H9 (cell line): ENCODE measurements around the gene SIPA1L3. TPM values are rescaled to one million over a fixed set of nuclear protein-coding genes. Genes with fewer than 3 reads are reported as not detected.
A peak's percentile ranks its signal among the peaks of the same experiment; 100 is the strongest.

Source experiments
- DNase-seq: peaks from one replicate; pipeline ENCODE4 v3.0.0-alpha.2; 2017
- H2AFZ ChIP-seq: one replicate; pipeline ENCODE4 v1.6.1; 2013; ENCODE audit warnings: mild to moderate bottlenecking, low read length, control low read depth, moderate library complexity
- H2AK5ac ChIP-seq: 2 replicates; pipeline ENCODE4 v1.6.1; 2013; ENCODE audit warnings: low read length, control low read depth, mixed read lengths; ENCODE audit not compliant: insufficient read length
- H2BK120ac ChIP-seq: one replicate; pipeline ENCODE4 v1.6.1; 2013; ENCODE audit warnings: low read depth, mild to moderate bottlenecking, low read length, control low read depth, inconsistent platforms; ENCODE audit not compliant: poor library complexity, severe bottlenecking
- H2BK12ac ChIP-seq: 2 replicates; pipeline ENCODE4 v1.6.1; 2013; ENCODE audit warnings: low read length, control low read depth, mixed read lengths, low read depth; ENCODE audit not compliant: insufficient read length
- H2BK15ac ChIP-seq: 2 replicates; pipeline ENCODE4 v1.6.1; 2013; ENCODE audit warnings: low read depth, low read length, control low read depth
- H2BK20ac ChIP-seq: one replicate; pipeline ENCODE4 v1.6.1; 2013; ENCODE audit warnings: low read depth, mild to moderate bottlenecking, low read length, control low read depth, inconsistent platforms; ENCODE audit not compliant: poor library complexity, severe bottlenecking
- H2BK5ac ChIP-seq: 2 replicates; pipeline ENCODE4 v1.6.1; 2013; ENCODE audit warnings: low read length, control low read depth, mixed read lengths; ENCODE audit not compliant: insufficient read length
- H3K14ac ChIP-seq: 2 replicates; pipeline ENCODE4 v1.6.1; 2013; ENCODE audit warnings: low read length, control low read depth; ENCODE audit not compliant: insufficient read depth
- H3K18ac ChIP-seq: 2 replicates; pipeline ENCODE4 v1.6.1; 2013; ENCODE audit warnings: low read depth, mild to moderate bottlenecking, mixed read lengths, low read length, control low read depth; ENCODE audit not compliant: insufficient read length
- H3K23ac ChIP-seq: 2 replicates; pipeline ENCODE4 v1.6.1; 2013; ENCODE audit warnings: low read length, control low read depth, mixed read lengths, low read depth; ENCODE audit not compliant: insufficient read length
- H3K23me2 ChIP-seq: 2 replicates; pipeline ENCODE4 v1.6.1; 2013; ENCODE audit warnings: low read depth, mild to moderate bottlenecking, mixed read lengths, low read length, control low read depth; ENCODE audit not compliant: insufficient read length, poor library complexity, severe bottlenecking
- H3K27ac ChIP-seq: 2 replicates; pipeline ENCODE4 v1.5.1; 2013; ENCODE audit warnings: low read length, control low read depth, mixed read lengths, low read depth; ENCODE audit not compliant: insufficient read length
- H3K27me3 ChIP-seq: 2 replicates; pipeline ENCODE4 v1.6.1; 2013; ENCODE audit warnings: low read length, control low read depth, inconsistent platforms; ENCODE audit not compliant: insufficient read depth
- H3K4ac ChIP-seq: 2 replicates; pipeline ENCODE4 v1.6.1; 2013; ENCODE audit warnings: low read depth, mild to moderate bottlenecking, control low read depth, inconsistent platforms, low read length, moderate library complexity
- H3K4me1 ChIP-seq: 2 replicates; pipeline ENCODE4 v1.6.1; 2013; ENCODE audit warnings: low read length, control low read depth, inconsistent platforms; ENCODE audit not compliant: insufficient read depth
- H3K4me2 ChIP-seq: 2 replicates; pipeline ENCODE4 v1.6.1; 2013; ENCODE audit warnings: low read length, control low read depth, mixed read lengths; ENCODE audit not compliant: insufficient read length, insufficient read depth
- H3K56ac ChIP-seq: 2 replicates; pipeline ENCODE4 v1.6.1; 2013; ENCODE audit warnings: low read depth, mild to moderate bottlenecking, mixed read lengths, low read length, control low read depth; ENCODE audit not compliant: insufficient read length
- H3K79me1 ChIP-seq: 2 replicates; pipeline ENCODE4 v1.6.1; 2013; ENCODE audit warnings: low read depth, mild to moderate bottlenecking, moderate library complexity, low read length, control low read depth, inconsistent platforms; ENCODE audit not compliant: insufficient read depth, poor library complexity, severe bottlenecking
- H3K79me2 ChIP-seq: 2 replicates; pipeline ENCODE4 v1.6.1; 2013; ENCODE audit warnings: low read length, control low read depth, inconsistent platforms; ENCODE audit not compliant: insufficient read depth
- H3K9ac ChIP-seq: 2 replicates; pipeline ENCODE4 v1.6.1; 2013; ENCODE audit warnings: low read length, control low read depth, mixed read lengths; ENCODE audit not compliant: insufficient read length; ENCODE audit errors: extremely low read depth
- H3K9me3 ChIP-seq: one replicate; pipeline ENCODE4 v1.6.1; 2013; ENCODE audit warnings: low read depth, low read length, inconsistent platforms; ENCODE audit not compliant: control insufficient read depth
- H3T11ph ChIP-seq: one replicate; pipeline ENCODE4 v1.6.1; 2013; ENCODE audit warnings: mild to moderate bottlenecking, low read length, control low read depth, inconsistent platforms
- H4K20me1 ChIP-seq: one replicate; pipeline ENCODE4 v1.6.1; 2013; ENCODE audit not compliant: control insufficient read depth, insufficient read length, insufficient read depth
- H4K5ac ChIP-seq: 2 replicates; pipeline ENCODE4 v1.6.1; 2013; ENCODE audit warnings: low read depth, mild to moderate bottlenecking, mixed read lengths, low read length, control low read depth; ENCODE audit not compliant: insufficient read length
- H4K8ac ChIP-seq: replicated peaks from 2 replicates; pipeline ENCODE4 v1.6.1; 2013; ENCODE audit warnings: low read length, control low read depth, mixed read lengths, low read depth; ENCODE audit not compliant: insufficient read length
- H4K91ac ChIP-seq: 2 replicates; pipeline ENCODE4 v1.6.1; 2013; ENCODE audit warnings: low read depth, mild to moderate bottlenecking, moderate library complexity, mixed read lengths, low read length, control low read depth; ENCODE audit not compliant: insufficient read length
- H3K27ac Mint-ChIP-seq, 3 experiments: 2 replicates in 2 of 3; 3 replicates in 1 of 3; pipeline ENCODE4 v1.8.0; 2020 to 2021; ENCODE audit warnings: mixed read lengths in 3 of 3, mild to moderate bottlenecking in 1 of 3, moderate library complexity in 1 of 3
- H3K27me3 Mint-ChIP-seq: 2 replicates; pipeline ENCODE4 v1.8.0; 2021; ENCODE audit warnings: low read depth, mild to moderate bottlenecking, moderate library complexity, mixed read lengths
- H3K36me3 Mint-ChIP-seq, 3 experiments: 2 replicates in 2 of 3; 3 replicates in 1 of 3; pipeline ENCODE4 v1.8.0; 2020 to 2021; ENCODE audit warnings: low read depth in 3 of 3, mixed read lengths in 3 of 3; ENCODE audit not compliant: insufficient read depth in 1 of 3
- H3K4me1 Mint-ChIP-seq, 2 experiments: 2 replicates each; pipeline ENCODE4 v1.8.0; 2020; ENCODE audit warnings: mixed read lengths in 2 of 2
- H3K4me3 Mint-ChIP-seq, 2 experiments: 2 replicates in 1 of 2; 3 replicates in 1 of 2; pipeline ENCODE4 v1.8.0; 2020 to 2021; ENCODE audit warnings: mild to moderate bottlenecking in 2 of 2, mixed read lengths in 2 of 2, moderate library complexity in 1 of 2
- H3K9me3 Mint-ChIP-seq, 2 experiments: 2 replicates in 1 of 2; 3 replicates in 1 of 2; pipeline ENCODE4 v1.8.0; 2020; ENCODE audit warnings: mild to moderate bottlenecking in 2 of 2, mixed read lengths in 2 of 2, moderate library complexity in 1 of 2
- WGBS: extraction: QIAGEN DNeasy Blood & Tissue Kit; methylation state at CpG from one replicate; pipeline ENCODE4 v1.1.7; 2013; ENCODE audit warnings: missing lambda C conversion rate, low lambda C conversion rate, mixed read lengths; ENCODE audit not compliant: insufficient read length; ENCODE audit errors: extremely low coverage; 5-methylcytosine and 5-hydroxymethylcytosine counted together
- total RNA-seq: library from RNA; stranded (reverse); gene quantifications from 2 replicates; pipeline ENCODE4 v1.2.1, GENCODE V29; 2021
- TF ChIP-seq, protein P1 (sequence below): fragments of 200-600 bp; sonication (generic); conservative IDR thresholded peaks from 3 replicates; pipeline ENCODE4 v1.8.0; 2021; ENCODE audit warnings: antibody characterized with exemption, mild to moderate bottlenecking

SIPA1L3 gene
- total RNA-seq, 1 experiment from 2014 or later: 40.1 TPM

GRCh38 chr19:38201731-38202130 is 294.7 kb downstream of the SIPA1L3 start:
- Mint-ChIP-seq H3K4me1 (peaks cover 0 to 3% of the 10 kb centered on the region in 2 experiments; a peak in 2 of 4 replicates), H3K27me3 (no peaks in the 10 kb centered on the region; the same call in 1 of the 2 replicates), H3K4me3 (no peak overlapping the region), H3K9me3 (no peaks in the 10 kb centered on the region), H3K27ac (peak overlapping the region in 2 of 3 experiments; percentile 23 to 36; a peak in 1 of 7 replicates), H3K36me3 (peaks cover 0 to 34% (median 17%) of the 10 kb centered on the region in 3 experiments; a peak in 5 of 7 replicates)
- H3K4me1 ChIP-seq: no peaks in the 10 kb centered on the region
- H2AFZ ChIP-seq: no peak overlapping the region
- H3K9ac ChIP-seq: no peak overlapping the region
- no peak overlapping the region for H4K8ac ChIP-seq
- H2BK120ac ChIP-seq: no peak overlapping the region
- no peaks in the 10 kb centered on the region for H3K27me3 ChIP-seq
- no peak overlapping the region; the same call in 1 of the 2 replicates for H3K14ac ChIP-seq
- H2BK12ac ChIP-seq: no peak overlapping the region
- H3K4ac ChIP-seq: no peak overlapping the region
- H2AK5ac ChIP-seq: no peak overlapping the region
- H3K56ac ChIP-seq: no peak overlapping the region
- no peak overlapping the region for H3K23ac ChIP-seq
- no peaks in the 10 kb centered on the region for H3K23me2 ChIP-seq
- no peak overlapping the region for H3T11ph ChIP-seq
- H2BK15ac ChIP-seq: no peak overlapping the region
- H4K5ac ChIP-seq: no peak overlapping the region
- H3K18ac ChIP-seq: no peak overlapping the region
- DNase-seq: peak; percentile 19
- H2BK5ac ChIP-seq: no peak overlapping the region
- no peak overlapping the region for H2BK20ac ChIP-seq
- TF ChIP-seq, protein P1, sequence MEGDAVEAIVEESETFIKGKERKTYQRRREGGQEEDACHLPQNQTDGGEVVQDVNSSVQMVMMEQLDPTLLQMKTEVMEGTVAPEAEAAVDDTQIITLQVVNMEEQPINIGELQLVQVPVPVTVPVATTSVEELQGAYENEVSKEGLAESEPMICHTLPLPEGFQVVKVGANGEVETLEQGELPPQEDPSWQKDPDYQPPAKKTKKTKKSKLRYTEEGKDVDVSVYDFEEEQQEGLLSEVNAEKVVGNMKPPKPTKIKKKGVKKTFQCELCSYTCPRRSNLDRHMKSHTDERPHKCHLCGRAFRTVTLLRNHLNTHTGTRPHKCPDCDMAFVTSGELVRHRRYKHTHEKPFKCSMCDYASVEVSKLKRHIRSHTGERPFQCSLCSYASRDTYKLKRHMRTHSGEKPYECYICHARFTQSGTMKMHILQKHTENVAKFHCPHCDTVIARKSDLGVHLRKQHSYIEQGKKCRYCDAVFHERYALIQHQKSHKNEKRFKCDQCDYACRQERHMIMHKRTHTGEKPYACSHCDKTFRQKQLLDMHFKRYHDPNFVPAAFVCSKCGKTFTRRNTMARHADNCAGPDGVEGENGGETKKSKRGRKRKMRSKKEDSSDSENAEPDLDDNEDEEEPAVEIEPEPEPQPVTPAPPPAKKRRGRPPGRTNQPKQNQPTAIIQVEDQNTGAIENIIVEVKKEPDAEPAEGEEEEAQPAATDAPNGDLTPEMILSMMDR: no peak
- no CpG with 5 or more reads among the region's 15 CpGs for WGBS
- H3K9me3 ChIP-seq: no peaks in the 10 kb centered on the region
- no peaks in the 10 kb centered on the region for H3K79me2 ChIP-seq
- no peak overlapping the region for H4K91ac ChIP-seq
- H3K27ac ChIP-seq: no peak overlapping the region
- H3K79me1 ChIP-seq: no peaks in the 10 kb centered on the region
- no peaks in the 10 kb centered on the region for H4K20me1 ChIP-seq
- no peak overlapping the region for H3K4me2 ChIP-seq
